HEK293 (cell line): ENCODE results near the gene MIS18A.

ENCODE experiments used
- CTCF ChIA-PET: fragments of 350-600 bp; formaldehyde crosslinking; extraction: SDS; loops from one replicate; lab custom pipeline; 2021; ENCODE audit warnings: antibody characterized with exemption; lab: Yijun Ruan, JAX
- POLR2A ChIA-PET: fragments of 300-600 bp; formaldehyde crosslinking; extraction: SDS; loops from one replicate; lab custom pipeline; 2020; ENCODE audit warnings: antibody characterized with exemption, inconsistent platforms; lab: Yijun Ruan, JAX
- H3K27ac ChIP-seq: fragments of 200-500 bp; sonication (Bioruptor generic); 2 replicates; pipeline ENCODE4 v1.5.1; 2014; ENCODE audit warnings: low read depth, low read length, control low read depth, inconsistent platforms; ENCODE audit errors: extremely low read depth
- H3K36me3 ChIP-seq, 2 experiments: fragments of 200-500 bp in 1 of 2; sonication (Bioruptor generic) in 1 of 2; 1 replicate in 1 of 2; 2 replicates in 1 of 2; pipeline ENCODE4 v1.5.1; 2014 to 2017; ENCODE audit warnings: inconsistent platforms in 2 of 2, low read length in 2 of 2; ENCODE audit not compliant: control insufficient read depth in 2 of 2, insufficient read depth in 1 of 2
- H3K4me1 ChIP-seq: fragments of 200-500 bp; sonication (Bioruptor generic); 2 replicates; pipeline ENCODE4 v1.5.1; 2014; ENCODE audit warnings: mild to moderate bottlenecking, low read length, inconsistent platforms; ENCODE audit not compliant: control insufficient read depth, insufficient read depth
- H3K4me3 ChIP-seq: 2 replicates; pipeline ENCODE4 v1.5.1; 2011; ENCODE audit warnings: low read depth, mild to moderate bottlenecking, control low read depth, low read length, moderate library complexity
- H3K9me3 ChIP-seq: fragments of 200-500 bp; sonication (Bioruptor generic); 2 replicates; pipeline ENCODE4 v1.5.1; 2014; ENCODE audit warnings: low read depth, low read length, inconsistent platforms; ENCODE audit not compliant: control insufficient read depth, insufficient read depth
- BCL11B ChIP-seq: fragments of 450-650 bp; formaldehyde crosslinking; IDR thresholded peaks from 2 replicates; pipeline ENCODE4 v1.5.1; 2016; ENCODE audit warnings: low read depth, missing biosample characterization, missing genetic modification characterization
- GLI2 ChIP-seq: fragments of 450-650 bp; formaldehyde crosslinking; IDR thresholded peaks from 2 replicates; pipeline ENCODE4; 2017; ENCODE audit warnings: missing biosample characterization, missing genetic modification characterization, low read depth, borderline replicate concordance
- INSM2 ChIP-seq: fragments of 450-650 bp; formaldehyde crosslinking; IDR thresholded peaks from 2 replicates; pipeline ENCODE4 v1.5.1; 2016; ENCODE audit warnings: missing biosample characterization, missing genetic modification characterization
- KLF17 ChIP-seq: fragments of 450-650 bp; formaldehyde crosslinking; IDR thresholded peaks from 2 replicates; pipeline ENCODE4 v1.5.1; 2016; ENCODE audit warnings: missing biosample characterization, missing genetic modification characterization
- KLF9 ChIP-seq: fragments of 450-650 bp; formaldehyde crosslinking; IDR thresholded peaks from 2 replicates; pipeline ENCODE4 v1.5.1; 2016; ENCODE audit warnings: missing biosample characterization, missing genetic modification characterization, low read depth
- OSR2 ChIP-seq: fragments of 450-650 bp; formaldehyde crosslinking; IDR thresholded peaks from 2 replicates; pipeline ENCODE4 v1.5.1; 2016; ENCODE audit warnings: missing biosample characterization, missing genetic modification characterization
- TCF7L2 ChIP-seq: IDR thresholded peaks from 2 replicates; pipeline ENCODE4 v1.6.1; 2011; ENCODE audit warnings: low read depth, mild to moderate bottlenecking, inconsistent platforms, low read length, moderate library complexity, borderline replicate concordance
- WT1 ChIP-seq: fragments of 450-650 bp; formaldehyde crosslinking; IDR thresholded peaks from 2 replicates; pipeline ENCODE4 v1.5.1; 2016; ENCODE audit warnings: missing biosample characterization, missing genetic modification characterization
- ZBTB48 ChIP-seq: fragments of 450-650 bp; formaldehyde crosslinking; IDR thresholded peaks from 2 replicates; pipeline ENCODE4 v1.5.1; 2016; ENCODE audit warnings: missing biosample characterization, missing genetic modification characterization
- ZFP37 ChIP-seq: fragments of 450-650 bp; formaldehyde crosslinking; IDR thresholded peaks from 2 replicates; pipeline ENCODE4 v1.5.1; 2016; ENCODE audit warnings: missing biosample characterization, missing genetic modification characterization
- ZFP69B ChIP-seq: fragments of 450-650 bp; formaldehyde crosslinking; IDR thresholded peaks from 2 replicates; pipeline ENCODE4 v1.5.1; 2016; ENCODE audit warnings: missing biosample characterization, missing genetic modification characterization
- ZNF133 ChIP-seq: fragments of 450-650 bp; formaldehyde crosslinking; IDR thresholded peaks from 2 replicates; pipeline ENCODE4 v1.5.1; 2016; ENCODE audit warnings: missing biosample characterization, missing genetic modification characterization
- ZNF157 ChIP-seq: fragments of 450-650 bp; formaldehyde crosslinking; IDR thresholded peaks from 2 replicates; pipeline ENCODE4 v1.5.1; 2016; ENCODE audit warnings: missing biosample characterization, missing genetic modification characterization
- ZNF174 ChIP-seq: fragments of 450-650 bp; formaldehyde crosslinking; IDR thresholded peaks from 2 replicates; pipeline ENCODE4 v1.5.0; 2017; ENCODE audit warnings: missing biosample characterization, mild to moderate bottlenecking, missing genetic modification characterization
- ZNF175 ChIP-seq: fragments of 450-650 bp; formaldehyde crosslinking; IDR thresholded peaks from 2 replicates; pipeline ENCODE4 v1.5.1; 2016; ENCODE audit warnings: missing biosample characterization, missing genetic modification characterization
- ZNF19 ChIP-seq: fragments of 450-650 bp; formaldehyde crosslinking; IDR thresholded peaks from 2 replicates; pipeline ENCODE4; 2016; ENCODE audit warnings: missing biosample characterization, missing genetic modification characterization, low read depth
- ZNF335 ChIP-seq: fragments of 450-650 bp; formaldehyde crosslinking; conservative IDR thresholded peaks from 2 replicates; pipeline ENCODE4 v1.5.1; 2016; ENCODE audit warnings: missing biosample characterization, missing genetic modification characterization
- ZNF354C ChIP-seq: fragments of 450-650 bp; formaldehyde crosslinking; IDR thresholded peaks from 2 replicates; pipeline ENCODE4 v1.5.1; 2016; ENCODE audit warnings: missing biosample characterization, missing genetic modification characterization, low read depth, borderline replicate concordance
- ZNF391 ChIP-seq: fragments of 450-650 bp; formaldehyde crosslinking; IDR thresholded peaks from 2 replicates; pipeline ENCODE4 v1.5.1; 2016; ENCODE audit warnings: low read depth, missing biosample characterization, missing genetic modification characterization, borderline replicate concordance
- ZNF423 ChIP-seq: fragments of 450-650 bp; formaldehyde crosslinking; IDR thresholded peaks from 2 replicates; pipeline ENCODE4 v1.5.1; 2016; ENCODE audit warnings: missing biosample characterization, missing genetic modification characterization
- ZNF449 ChIP-seq: fragments of 450-650 bp; formaldehyde crosslinking; IDR thresholded peaks from 2 replicates; pipeline ENCODE4 v1.5.1; 2017; ENCODE audit warnings: missing biosample characterization, mild to moderate bottlenecking, missing genetic modification characterization, moderate library complexity
- ZNF510 ChIP-seq: fragments of 450-650 bp; formaldehyde crosslinking; IDR thresholded peaks from 2 replicates; pipeline ENCODE4 v1.5.1; 2018; ENCODE audit warnings: mild to moderate bottlenecking, missing genetic modification characterization, missing biosample characterization; ENCODE audit not compliant: insufficient replicate concordance
- ZNF549 ChIP-seq: fragments of 450-650 bp; IDR thresholded peaks from 2 replicates; pipeline ENCODE4 v1.5.1; 2018; ENCODE audit warnings: missing biosample characterization, missing genetic modification characterization, mild to moderate bottlenecking, inconsistent platforms, moderate library complexity
- ZNF560 ChIP-seq: fragments of 450-650 bp; formaldehyde crosslinking; IDR thresholded peaks from 2 replicates; pipeline ENCODE4 v1.5.1; 2017; ENCODE audit warnings: missing biosample characterization, missing genetic modification characterization, borderline replicate concordance
- ZNF596 ChIP-seq: fragments of 450-650 bp; IDR thresholded peaks from 2 replicates; pipeline ENCODE4 v1.5.0; 2018; ENCODE audit warnings: missing biosample characterization, mild to moderate bottlenecking, missing genetic modification characterization, moderate library complexity
- ZNF701 ChIP-seq: fragments of 450-650 bp; formaldehyde crosslinking; IDR thresholded peaks from 2 replicates; pipeline ENCODE4 v1.5.1; 2016; ENCODE audit warnings: missing biosample characterization, missing genetic modification characterization

The MIS18A gene

GRCh38 chr21:32297449-32297848 lies 18.6 kb upstream of the MIS18A start:
- H3K27ac ChIP-seq: no peak overlapping the region
- TF ChIP-seq ZNF701 (tag by site-specific recombination) (no peak), ZNF354C (tag by site-specific recombination) (no peak), OSR2 (no peak), WT1 (no peak), INSM2 (no peak), ZNF175 (tag by site-specific recombination) (no peak), ZNF391 (tag by site-specific recombination) (no peak), ZNF449 (no peak), ZFP37 (tag by site-specific recombination) (no peak), KLF9 (no peak), ZNF596 (tag by site-specific recombination) (no peak), ZNF549 (tag by site-specific recombination) (no peak), ZNF157 (tag by site-specific recombination) (no peak), KLF17 (tag by site-specific recombination) (no peak), ZFP69B (no peak), TCF7L2 (no peak), GLI2 (no peak), ZNF335 (tag by site-specific recombination) (no peak), ZNF19 (tag by site-specific recombination) (no peak), ZNF423 (no peak)
- ChIA-PET POLR2A (no interaction called here), CTCF (no interaction called here)
- no peaks in the 10 kb centered on the region for H3K9me3 ChIP-seq
- H3K4me1 ChIP-seq: no peaks in the 10 kb centered on the region
- peaks cover 0 to 16% of the 10 kb centered on the region in 2 experiments; a peak in 1 of 3 replicates for H3K36me3 ChIP-seq
- H3K4me3 ChIP-seq: no peak overlapping the region

GRCh38 chr21:32285476-32285875 lies 6.6 kb upstream of the MIS18A start:
- Histone ChIP-seq H3K9me3 (no peaks in the 10 kb centered on the region), H3K36me3 (peaks cover 0 to 3% of the 10 kb centered on the region in 2 experiments; a peak in 2 of 3 replicates), H3K4me3 (no peak overlapping the region), H3K4me1 (no peaks in the 10 kb centered on the region), H3K27ac (no peak overlapping the region)
- TF ChIP-seq ZNF560 (tag by site-specific recombination) (no peak), ZNF510 (tag by site-specific recombination) (no peak), INSM2 (no peak), ZNF174 (tag by site-specific recombination) (no peak), BCL11B (tag by site-specific recombination) (no peak), ZBTB48 (tag by site-specific recombination) (no peak), ZNF133 (tag by site-specific recombination) (peak; percentile 96)
- POLR2A ChIA-PET: no interaction called here
- CTCF ChIA-PET: interaction anchor here (0.6 kb wide), 1 partner anchor 826 kb away, joined by 3 read pairs; no protein-coding TSS in a partner anchor
